Activated CD8-positive, alpha-beta memory T cell treated with anti-CD3 and anti-CD28 coated beads for 1 hour (primary cell): ENCODE data around the gene EFCAB6.

Experiments used
- DNase-seq, 2 donors: peaks; one replicate each; pipeline ENCODE4 v3.0.0-alpha.2; 2020; ENCODE audit warnings: low read depth in 1 of 2; ENCODE audit errors: extremely low read depth in 1 of 2

Gene EFCAB6

DNA sequence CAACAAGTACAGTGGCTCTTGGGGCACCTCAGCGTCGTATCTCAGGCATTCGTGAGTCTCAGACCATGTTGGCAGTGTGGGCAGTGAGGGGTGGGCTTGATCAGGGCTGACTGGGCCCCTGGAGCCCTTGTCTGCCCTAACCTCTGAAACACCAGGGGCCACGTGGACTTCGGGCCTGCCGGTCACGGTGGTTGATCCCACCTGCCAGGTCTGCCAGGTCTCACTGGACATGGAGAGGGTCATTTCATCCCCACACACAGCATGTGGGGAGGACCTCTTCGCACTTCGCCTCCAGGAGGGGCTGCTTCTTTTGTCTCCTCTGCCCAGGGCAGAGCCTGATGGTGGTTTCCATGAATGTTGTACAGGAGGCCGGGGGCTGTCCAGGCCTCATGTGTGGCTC lies 323.2 kb downstream of the EFCAB6 start:
- DNase-seq = no peak

- no peak for DNase-seq
These were observed 323.9 kb downstream of the EFCAB6 start for GRCh38 chr22:43488031-43488866.

- no peak for DNase-seq
These were observed 324.6 kb downstream of the EFCAB6 start for GRCh38 chr22:43487311-43488030.

GRCh38 chr22:43485502-43486089 lies 326.5 kb downstream of the EFCAB6 start:
- no peak for DNase-seq

DNA sequence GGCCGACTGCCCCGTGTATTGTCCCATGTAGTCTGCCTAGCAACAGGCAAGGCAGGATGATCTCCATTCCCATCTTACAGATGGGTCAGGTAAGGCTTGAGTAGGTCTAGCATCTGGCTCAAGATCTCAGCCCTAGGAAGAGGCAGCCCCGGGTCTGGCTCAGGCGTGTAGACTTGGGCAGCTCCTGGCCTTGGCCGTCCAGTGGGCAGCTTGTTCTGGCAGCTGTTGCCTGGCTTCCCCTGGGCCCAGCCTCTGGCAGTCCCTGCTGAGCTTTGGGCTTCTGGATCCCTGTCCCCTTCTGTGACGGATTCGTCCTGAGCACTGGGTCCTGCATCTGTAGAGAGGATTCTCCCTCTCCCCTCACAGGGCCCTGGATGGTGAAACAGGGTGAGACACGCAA lies 327.9 kb downstream of the EFCAB6 start:
- no peak for DNase-seq

- DNase-seq = no peak
These were observed 328.4 kb downstream of the EFCAB6 start for GRCh38 chr22:43483669-43484068.

GRCh38 chr22:43483266-43483665 lies 328.8 kb downstream of the EFCAB6 start:
- no peak for DNase-seq

- DNase-seq = no peak
These were observed 329.8 kb downstream of the EFCAB6 start for GRCh38 chr22:43482318-43482625.

DNA sequence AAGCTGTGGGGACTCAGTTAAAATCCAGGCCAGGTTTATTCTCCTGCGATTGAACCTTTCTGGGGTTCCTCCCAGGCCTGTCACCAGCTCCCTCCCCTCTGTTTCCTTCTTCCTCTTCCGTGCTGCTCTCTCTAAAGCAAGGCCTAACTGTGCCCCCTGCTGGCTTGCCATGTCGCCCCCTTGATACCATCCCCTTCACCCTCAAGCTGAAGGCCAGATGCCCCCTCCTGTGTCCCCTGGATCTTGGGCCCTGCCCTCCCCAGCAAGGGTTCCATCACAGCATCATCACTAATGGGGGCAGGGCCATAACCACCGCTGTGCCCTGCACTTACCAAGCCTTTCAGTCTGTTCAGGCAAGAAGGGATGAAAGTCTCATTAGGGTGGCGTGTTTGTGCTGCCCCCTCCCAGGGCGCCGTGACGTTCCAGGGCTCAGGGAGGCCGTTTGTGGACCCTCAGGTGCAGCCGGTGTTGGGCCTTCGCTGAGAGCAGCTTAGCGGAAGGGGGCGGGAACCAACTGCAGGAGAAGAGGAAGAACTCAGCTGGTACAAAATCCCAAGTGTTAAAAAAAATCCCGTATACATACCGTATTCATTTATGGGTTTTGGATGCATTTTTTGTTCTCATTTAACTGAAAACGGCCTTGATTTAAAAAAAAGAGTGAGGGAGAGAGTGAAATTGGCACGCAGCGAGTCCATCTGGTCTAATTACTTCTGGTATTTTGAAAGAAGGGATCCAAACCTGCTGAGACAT lies 330.4 kb downstream of the EFCAB6 start:
- no peak for DNase-seq

GRCh38 chr22:43479962-43480361 lies 332.1 kb downstream of the EFCAB6 start:
- no peak for DNase-seq

- DNase-seq = no peak
These were observed 332.7 kb downstream of the EFCAB6 start for GRCh38 chr22:43479301-43479950.
